ENCODE measurements around the gene SLC13A3. TPM values are rescaled to one million over a fixed set of nuclear protein-coding genes. Genes with fewer than 3 reads are reported as not detected.

The SLC13A3 gene
- total RNA-seq, 1 experiment from 2014 or later = 1.3 TPM

- no peak overlapping the region for H3K27ac ChIP-seq (ENCODE audit: low read depth, low read length, poor library complexity, severe bottlenecking)
- CTCF ChIA-PET = no interaction called here
- no peak for DNase-seq (ENCODE audit: low spot score)
- POLR2A ChIA-PET (ENCODE audit: low non-redundant PET) = no interaction called here
- H3K4me3 ChIP-seq (ENCODE audit: low read depth, low read length, poor library complexity, severe bottlenecking) = no peak overlapping the region
- no peaks in the 10 kb centered on the region for H3K9me3 ChIP-seq (ENCODE audit: low read depth, low read length, poor library complexity, severe bottlenecking)
- TF ChIP-seq CTCF (conservative IDR thresholded peaks at IDR 0.05; ENCODE audit: low read depth, low read length) = no peak
- no peaks in the 10 kb centered on the region for H3K27me3 ChIP-seq (replicated peaks; ENCODE audit: insufficient read depth, low read depth, low read length, poor library complexity)
- H3K36me3 ChIP-seq (ENCODE audit: insufficient read depth, low read length, poor library complexity, severe bottlenecking) = no peaks in the 10 kb centered on the region
- no TSS peak for BruUV-seq (replicated peaks)
- no peaks in the 10 kb centered on the region for H3K4me1 ChIP-seq (ENCODE audit: insufficient read depth, low read length, poor library complexity, severe bottlenecking)
- intact Hi-C loops (cut with micrococcal nuclease; ENCODE audit: unreplicated experiment) = no loop called here
Observed at GRCh38 chr20:46573788-46574584, 77.3 kb downstream of the SLC13A3 start.

DNA sequence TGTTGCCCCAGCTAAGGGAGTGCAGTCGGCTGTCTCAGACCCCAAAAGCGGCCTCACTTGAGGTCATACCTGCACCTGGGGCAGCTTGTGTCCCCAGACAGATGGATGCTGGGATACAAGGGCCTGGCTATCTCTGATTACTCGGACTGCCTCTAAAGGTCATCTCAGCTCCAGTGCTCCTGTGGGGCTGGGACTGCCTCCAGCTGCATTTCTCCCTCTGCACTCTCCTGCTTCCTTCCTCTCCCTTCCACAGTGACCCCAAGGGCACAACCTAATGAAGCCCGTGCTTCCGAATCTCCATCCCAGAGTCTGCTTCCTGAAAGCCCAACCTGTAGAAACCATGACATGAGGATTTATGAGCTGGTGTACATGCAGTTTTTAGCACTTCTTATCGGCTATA is 78.0 kb downstream of the SLC13A3 start:
- POLR2A ChIA-PET (ENCODE audit: low non-redundant PET) = no interaction called here
- H3K27me3 ChIP-seq (replicated peaks; ENCODE audit: insufficient read depth, low read depth, low read length, poor library complexity) = no peaks in the 10 kb centered on the region

GRCh38 chr20:46572790-46573189 is 78.5 kb downstream of the SLC13A3 start:
- POLR2A ChIA-PET (ENCODE audit: low non-redundant PET) = no interaction called here
- Histone ChIP-seq H3K4me3 (ENCODE audit: low read depth, low read length, poor library complexity, severe bottlenecking) (no peak overlapping the region), H3K27me3 (replicated peaks; ENCODE audit: insufficient read depth, low read depth, low read length, poor library complexity) (no peaks in the 10 kb centered on the region), H3K36me3 (ENCODE audit: insufficient read depth, low read length, poor library complexity, severe bottlenecking) (no peaks in the 10 kb centered on the region), H3K27ac (ENCODE audit: low read depth, low read length, poor library complexity, severe bottlenecking) (no peak overlapping the region), H3K4me1 (ENCODE audit: insufficient read depth, low read length, poor library complexity, severe bottlenecking) (no peaks in the 10 kb centered on the region), H3K9me3 (ENCODE audit: low read depth, low read length, poor library complexity, severe bottlenecking) (no peaks in the 10 kb centered on the region)
- TF ChIP-seq CTCF (conservative IDR thresholded peaks at IDR 0.05; ENCODE audit: low read depth, low read length) (no peak), EZH2 (IDR thresholded peaks at IDR 0.05; ENCODE audit: borderline replicate concordance, low read depth, low read length, poor library complexity, severe bottlenecking) (no peak)
- BruUV-seq (replicated peaks) = no TSS peak
- CTCF ChIA-PET = no interaction called here
- no peak for DNase-seq (ENCODE audit: low spot score)
- intact Hi-C loops (cut with micrococcal nuclease; ENCODE audit: unreplicated experiment) = no loop called here

More for the DNA sequence above, 78.0 kb downstream of the SLC13A3 start:
- Histone ChIP-seq H3K9me3 (ENCODE audit: low read depth, low read length, poor library complexity, severe bottlenecking) (no peaks in the 10 kb centered on the region), H3K4me3 (ENCODE audit: low read depth, low read length, poor library complexity, severe bottlenecking) (no peak overlapping the region), H3K4me1 (ENCODE audit: insufficient read depth, low read length, poor library complexity, severe bottlenecking) (no peaks in the 10 kb centered on the region), H3K27ac (ENCODE audit: low read depth, low read length, poor library complexity, severe bottlenecking) (no peak overlapping the region), H3K36me3 (ENCODE audit: insufficient read depth, low read length, poor library complexity, severe bottlenecking) (no peaks in the 10 kb centered on the region)
- DNase-seq (ENCODE audit: low spot score) = no peak
- intact Hi-C loops (cut with micrococcal nuclease; ENCODE audit: unreplicated experiment) = no loop called here
- no TSS peak for BruUV-seq (replicated peaks)
- CTCF ChIA-PET = no interaction called here
- TF ChIP-seq EZH2 (IDR thresholded peaks at IDR 0.05; ENCODE audit: borderline replicate concordance, low read depth, low read length, poor library complexity, severe bottlenecking) (no peak), CTCF (conservative IDR thresholded peaks at IDR 0.05; ENCODE audit: low read depth, low read length) (no peak)
